ENCODE data around the gene VAPB. TPM values are rescaled to one million over a fixed set of nuclear protein-coding genes. Genes with fewer than 3 reads are reported as not detected.

The VAPB gene
- total RNA-seq, 1 experiment from 2014 or later = 46.6 TPM

DNA sequence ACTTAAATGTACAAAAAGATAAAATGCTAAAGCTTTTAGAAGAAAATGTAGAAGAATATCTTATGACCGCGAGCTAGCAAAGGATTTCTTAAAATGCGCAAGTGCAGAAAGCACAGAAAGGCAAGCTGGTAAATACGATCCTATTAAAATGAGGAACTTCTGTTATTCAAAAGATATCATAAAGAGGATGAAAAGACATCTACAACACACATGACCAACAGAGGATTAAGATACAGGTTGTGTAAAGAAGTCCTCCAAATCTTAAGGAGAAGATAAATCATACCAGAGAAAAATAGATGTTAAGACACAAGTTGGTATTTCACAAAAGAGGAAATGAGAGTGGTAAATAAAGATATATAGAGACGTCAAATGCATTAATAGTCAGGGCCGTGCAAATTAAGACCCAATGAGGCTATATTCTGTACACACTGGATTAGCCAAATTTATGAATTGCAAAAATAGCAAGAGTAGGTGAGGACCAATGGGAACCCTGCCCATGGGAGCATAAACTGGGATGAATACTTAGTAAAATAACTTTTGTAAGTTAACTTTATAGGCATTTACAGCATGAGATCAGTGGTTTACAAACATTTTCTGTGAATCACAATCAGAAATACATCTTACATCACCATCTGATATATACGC, 103.2 kb downstream of the VAPB start:
- ATAC-seq (no peak), DNase-seq (ENCODE audit: low spot score) (no peak)
- Mint-ChIP-seq H3K27ac (no peak overlapping the region), H3K4me3 (no peak overlapping the region), H3K9me3 (peaks cover 17% of the 10 kb centered on the region), H3K4me1 (peaks cover 6% of the 10 kb centered on the region), H3K27me3 (ENCODE audit: low read depth) (no peaks in the 10 kb centered on the region), H3K36me3 (no peaks in the 10 kb centered on the region)
- TF ChIP-seq ATF1 (CRISPR knock-in tag; IDR thresholded peaks at IDR 0.05) = no peak
- no peak for TF ChIP-seq E2F5 (CRISPR knock-in tag; IDR thresholded peaks at IDR 0.05)
- no peak for TF ChIP-seq GABPB1 (CRISPR knock-in tag; IDR thresholded peaks at IDR 0.05)
- no peak for TF ChIP-seq TEAD4 (CRISPR knock-in tag; IDR thresholded peaks at IDR 0.05)
- no peak for TF ChIP-seq ZNF121 (CRISPR knock-in tag; IDR thresholded peaks at IDR 0.05)
- no peak for TF ChIP-seq PRDM15 (CRISPR knock-in tag; IDR thresholded peaks at IDR 0.05)
- TF ChIP-seq, protein P1, sequence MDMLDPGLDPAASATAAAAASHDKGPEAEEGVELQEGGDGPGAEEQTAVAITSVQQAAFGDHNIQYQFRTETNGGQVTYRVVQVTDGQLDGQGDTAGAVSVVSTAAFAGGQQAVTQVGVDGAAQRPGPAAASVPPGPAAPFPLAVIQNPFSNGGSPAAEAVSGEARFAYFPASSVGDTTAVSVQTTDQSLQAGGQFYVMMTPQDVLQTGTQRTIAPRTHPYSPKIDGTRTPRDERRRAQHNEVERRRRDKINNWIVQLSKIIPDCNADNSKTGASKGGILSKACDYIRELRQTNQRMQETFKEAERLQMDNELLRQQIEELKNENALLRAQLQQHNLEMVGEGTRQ (CRISPR knock-in tag; IDR thresholded peaks at IDR 0.05) = no peak
- TF ChIP-seq E2F4 (CRISPR knock-in tag; IDR thresholded peaks at IDR 0.05; ENCODE audit: borderline replicate concordance, low read depth) = no peak
- no peak for TF ChIP-seq HMGA2 (CRISPR knock-in tag; IDR thresholded peaks at IDR 0.05)
- no peak for TF ChIP-seq OVOL2 (CRISPR knock-in tag; IDR thresholded peaks at IDR 0.05; ENCODE audit: borderline replicate concordance)
- no peak for TF ChIP-seq NFE2L1 (CRISPR knock-in tag; IDR thresholded peaks at IDR 0.05)
- TF ChIP-seq, protein P2, sequence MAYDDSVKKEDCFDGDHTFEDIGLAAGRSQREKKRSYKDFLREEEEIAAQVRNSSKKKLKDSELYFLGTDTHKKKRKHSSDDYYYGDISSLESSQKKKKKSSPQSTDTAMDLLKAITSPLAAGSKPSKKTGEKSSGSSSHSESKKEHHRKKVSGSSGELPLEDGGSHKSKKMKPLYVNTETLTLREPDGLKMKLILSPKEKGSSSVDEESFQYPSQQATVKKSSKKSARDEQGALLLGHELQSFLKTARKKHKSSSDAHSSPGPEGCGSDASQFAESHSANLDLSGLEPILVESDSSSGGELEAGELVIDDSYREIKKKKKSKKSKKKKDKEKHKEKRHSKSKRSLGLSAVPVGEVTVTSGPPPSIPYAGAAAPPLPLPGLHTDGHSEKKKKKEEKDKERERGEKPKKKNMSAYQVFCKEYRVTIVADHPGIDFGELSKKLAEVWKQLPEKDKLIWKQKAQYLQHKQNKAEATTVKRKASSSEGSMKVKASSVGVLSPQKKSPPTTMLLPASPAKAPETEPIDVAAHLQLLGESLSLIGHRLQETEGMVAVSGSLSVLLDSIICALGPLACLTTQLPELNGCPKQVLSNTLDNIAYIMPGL (CRISPR knock-in tag; IDR thresholded peaks at IDR 0.05) = no peak
- no peak for TF ChIP-seq ZNF138 (CRISPR knock-in tag; conservative IDR thresholded peaks at IDR 0.05)
- TF ChIP-seq SMAD4 (CRISPR knock-in tag; IDR thresholded peaks at IDR 0.05) = no peak
- no peak for TF ChIP-seq ZNF219 (CRISPR knock-in tag; IDR thresholded peaks at IDR 0.05; ENCODE audit: borderline replicate concordance)
- TF ChIP-seq SP1 (CRISPR knock-in tag; conservative IDR thresholded peaks at IDR 0.05) = no peak
- TF ChIP-seq ZNF263 (CRISPR knock-in tag; IDR thresholded peaks at IDR 0.05; ENCODE audit: low read depth) = no peak
- no peak for TF ChIP-seq NR1H2 (CRISPR knock-in tag; IDR thresholded peaks at IDR 0.05)
- ChIA-PET CTCF (interaction anchor here (1.3 kb wide), 1 partner anchor 10 kb away, joined by 6 read pairs; no protein-coding TSS in a partner anchor), POLR2A (no interaction called here)

Data from WTC11 (cell line).